RWPE1 (cell line): ENCODE measurements around the gene NCAM1.

ENCODE experiments used
- CTCF ChIA-PET: fragments of 350-600 bp; sonication (Branson Sonifier 250); formaldehyde crosslinking; extraction: SDS; loops from one replicate; lab custom pipeline; 2021; lab: Yijun Ruan, JAX
- POLR2A ChIA-PET: fragments of 400-600 bp; formaldehyde crosslinking; extraction: SDS; loops from one replicate; lab custom pipeline; 2020; ENCODE audit warnings: antibody characterized with exemption; ENCODE audit not compliant: low non-redundant PET; lab: Yijun Ruan, JAX
- DNase-seq: peaks from one replicate; pipeline ENCODE4 v3.0.0; 2012; ENCODE audit warnings: low spot score
- H3K27ac ChIP-seq: fragments of 450-650 bp; 2 replicates; pipeline ENCODE4 v1.5.1; 2017
- TF ChIP-seq, protein P1 (sequence below): fragments of 450-650 bp; conservative IDR thresholded peaks from 2 replicates; pipeline ENCODE4 v1.5.1; 2017; ENCODE audit warnings: low read depth, mild to moderate bottlenecking

The NCAM1 gene

GRCh38 chr11:113240790-113241635 lies 279.8 kb downstream of the NCAM1 start:
- CTCF ChIA-PET, result interaction anchor here (0.5 kb wide), 1 partner anchor 904 kb away, joined by 4 read pairs; no protein-coding TSS in a partner anchor
- no peak for DNase-seq
- H3K27ac ChIP-seq, result no peak overlapping the region
- TF ChIP-seq, protein P1, sequence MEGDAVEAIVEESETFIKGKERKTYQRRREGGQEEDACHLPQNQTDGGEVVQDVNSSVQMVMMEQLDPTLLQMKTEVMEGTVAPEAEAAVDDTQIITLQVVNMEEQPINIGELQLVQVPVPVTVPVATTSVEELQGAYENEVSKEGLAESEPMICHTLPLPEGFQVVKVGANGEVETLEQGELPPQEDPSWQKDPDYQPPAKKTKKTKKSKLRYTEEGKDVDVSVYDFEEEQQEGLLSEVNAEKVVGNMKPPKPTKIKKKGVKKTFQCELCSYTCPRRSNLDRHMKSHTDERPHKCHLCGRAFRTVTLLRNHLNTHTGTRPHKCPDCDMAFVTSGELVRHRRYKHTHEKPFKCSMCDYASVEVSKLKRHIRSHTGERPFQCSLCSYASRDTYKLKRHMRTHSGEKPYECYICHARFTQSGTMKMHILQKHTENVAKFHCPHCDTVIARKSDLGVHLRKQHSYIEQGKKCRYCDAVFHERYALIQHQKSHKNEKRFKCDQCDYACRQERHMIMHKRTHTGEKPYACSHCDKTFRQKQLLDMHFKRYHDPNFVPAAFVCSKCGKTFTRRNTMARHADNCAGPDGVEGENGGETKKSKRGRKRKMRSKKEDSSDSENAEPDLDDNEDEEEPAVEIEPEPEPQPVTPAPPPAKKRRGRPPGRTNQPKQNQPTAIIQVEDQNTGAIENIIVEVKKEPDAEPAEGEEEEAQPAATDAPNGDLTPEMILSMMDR, result no peak
- POLR2A ChIA-PET, result no interaction called here

- ChIA-PET CTCF (interaction anchor here (0.5 kb wide), 1 partner anchor 10 kb away, joined by 3 read pairs; no protein-coding TSS in a partner anchor), POLR2A (no interaction called here)
- no peak overlapping the region for H3K27ac ChIP-seq
- DNase-seq, result no peak
- TF ChIP-seq, protein P1, result no peak
Observed at GRCh38 chr11:113241636-113242054, 280.4 kb downstream of the NCAM1 start.

- ChIA-PET CTCF (interaction anchor here (0.5 kb wide), 1 partner anchor 10 kb away, joined by 3 read pairs; no protein-coding TSS in a partner anchor), POLR2A (no interaction called here)
- TF ChIP-seq, protein P1, result no peak
- DNase-seq, result no peak
- no peak overlapping the region for H3K27ac ChIP-seq
Observed at GRCh38 chr11:113242060-113242459, 280.8 kb downstream of the NCAM1 start.

GRCh38 chr11:113242767-113243397 lies 281.7 kb downstream of the NCAM1 start:
- ChIA-PET POLR2A (no interaction called here), CTCF (no interaction called here)
- DNase-seq, result no peak
- no peak overlapping the region for H3K27ac ChIP-seq
- TF ChIP-seq, protein P1, result no peak

DNA sequence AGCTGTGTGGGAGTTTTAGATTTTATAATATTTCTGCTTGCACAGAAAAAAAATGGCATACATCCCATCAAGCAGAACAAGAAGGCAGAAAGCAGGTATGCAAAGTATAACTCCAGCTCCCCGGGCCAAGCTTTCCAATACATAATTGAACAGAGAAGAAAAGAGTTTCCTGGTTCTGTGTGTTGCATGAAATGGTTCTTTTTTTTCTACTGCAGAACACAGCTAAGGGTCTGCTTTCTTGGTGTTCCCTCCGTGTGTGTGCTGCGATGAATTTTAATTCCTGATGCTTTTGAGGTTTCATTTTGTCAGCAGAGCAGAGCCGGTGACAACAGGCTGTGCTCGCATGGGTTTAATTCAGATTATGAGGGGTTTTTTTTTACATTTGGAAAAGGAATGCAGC lies 282.5 kb downstream of the NCAM1 start:
- ChIA-PET POLR2A (no interaction called here), CTCF (no interaction called here)

DNA sequence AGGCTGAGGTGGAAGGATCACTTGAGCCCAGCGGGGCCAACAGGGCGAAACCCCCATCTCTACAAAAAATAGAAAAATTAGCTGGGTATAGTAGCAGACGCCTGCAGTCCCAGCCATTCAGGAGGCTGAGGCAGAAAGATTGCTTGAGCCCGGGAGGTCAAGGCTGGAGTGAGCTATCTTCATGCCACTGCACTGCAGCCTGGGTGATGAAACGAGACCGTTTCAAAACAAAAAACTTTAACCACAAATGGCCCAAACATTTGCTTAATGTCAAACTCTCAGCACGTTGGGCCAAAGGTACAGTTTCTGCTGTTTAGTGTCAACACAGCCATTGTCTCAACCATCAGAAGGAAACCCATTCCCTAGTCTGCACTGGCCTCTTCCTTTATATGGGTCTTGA lies 284.0 kb downstream of the NCAM1 start:
- TF ChIP-seq, protein P1, result no peak
- DNase-seq, result no peak
- H3K27ac ChIP-seq, result no peak overlapping the region
- ChIA-PET CTCF (no interaction called here), POLR2A (no interaction called here)

More for the DNA sequence above, 282.5 kb downstream of the NCAM1 start:
- no peak overlapping the region for H3K27ac ChIP-seq
- DNase-seq, result no peak
- TF ChIP-seq, protein P1, result no peak
